ENCODE measurements around the gene PCDHB12. TPM values are rescaled to one million over a fixed set of nuclear protein-coding genes. Genes with fewer than 3 reads are reported as not detected.
"Not testable (repeated sequence)": the region's sequence is repeated elsewhere in the genome, so short reads cannot be mapped to it uniquely, and the experiment has no call there.

Gene PCDHB12
- polyA plus RNA-seq, 1 donor (not counting 4 experiments of a cell fraction or from before 2014, with no cell fraction given), result not detected

- H3K4me1 ChIP-seq (ENCODE audit: control insufficient read depth, extremely low read depth, insufficient read depth, low read length), result no peaks in the 10 kb centered on the region
- no peak within 1 kb of the TSS for H3K27ac ChIP-seq (ENCODE audit: control insufficient read depth, insufficient read depth, low read length)
- no peak within 1 kb of the TSS for H2AFZ ChIP-seq (ENCODE audit: control insufficient read depth, low read length)
- H3K9ac ChIP-seq (ENCODE audit: control insufficient read depth, extremely low read depth, insufficient read depth, low read length), result no peak within 1 kb of the TSS
- H3K36me3 ChIP-seq (ENCODE audit: control insufficient read depth in 2 of 2, extremely low read depth in 1 of 2, insufficient read depth in 2 of 2, low read length in 2 of 2), result no peaks in the 10 kb centered on the region
- DNase-seq (ENCODE audit: low read depth, low spot score) (no peak), FAIRE-seq (no peak)
- no peaks in the 10 kb centered on the region for H3K79me2 ChIP-seq (ENCODE audit: control insufficient read depth, insufficient read depth, low read length)
- H3K9me3 ChIP-seq (ENCODE audit: control insufficient read depth, low read depth, low read length), result peaks cover 7% of the 10 kb centered on the region
- dilution Hi-C loops (cut with MboI; ENCODE audit: extremely low pct_ligation_motif_present, low sequenced_read_pairs), result no loop called here
- H3K27me3 ChIP-seq (ENCODE audit: control insufficient read depth, extremely low read depth, insufficient read depth, low read length), result no peaks in the 10 kb centered on the region
- H3K4me3 ChIP-seq (ENCODE audit: control insufficient read depth in 2 of 3, extremely low read depth in 1 of 3, insufficient read depth in 2 of 3, low read depth in 1 of 3, low read length in 3 of 3), result no peak within 1 kb of the TSS
- TF ChIP-seq CTCF (optimal IDR thresholded peaks at IDR 0.05 in 1 of 3, IDR thresholded peaks at IDR 0.05 in 1 of 3, conservative IDR thresholded peaks at IDR 0.05 in 1 of 3; ENCODE audit: extremely low read depth in 1 of 3, insufficient read depth in 2 of 3, low read length in 3 of 3) (no peak), EZH2 (IDR thresholded peaks at IDR 0.05; ENCODE audit: low read length) (no peak)
- no peaks in the 10 kb centered on the region for H4K20me1 ChIP-seq (ENCODE audit: control insufficient read depth, extremely low read depth, insufficient read depth, low read length)
- no peaks in the 10 kb centered on the region for H3K9me1 ChIP-seq (ENCODE audit: control insufficient read depth, extremely low read depth, insufficient read depth, low read length)
- no peak within 1 kb of the TSS for H3K4me2 ChIP-seq (ENCODE audit: control insufficient read depth, extremely low read depth, insufficient read depth, low read depth, low read length)
These were observed 36.8 kb downstream of the PCDHB12 start, which contains the start of gene PCDHB15 for GRCh38 chr5:141245250-141245717. Gene PCDHB15 (plus strand): TSS chr5:141245395. CDS start chr5:141245579, 184 bp downstream.

GRCh38 chr5:141246971-141247370 is 38.5 kb downstream of the PCDHB12 start:
- H3K9me3 ChIP-seq (ENCODE audit: control insufficient read depth, low read depth, low read length); H3K4me2 ChIP-seq (ENCODE audit: control insufficient read depth, extremely low read depth, insufficient read depth, low read depth, low read length); dilution Hi-C loops (cut with MboI; ENCODE audit: extremely low pct_ligation_motif_present, low sequenced_read_pairs); H3K27ac ChIP-seq (ENCODE audit: control insufficient read depth, insufficient read depth, low read length); H3K27me3 ChIP-seq (ENCODE audit: control insufficient read depth, extremely low read depth, insufficient read depth, low read length); DNase-seq (ENCODE audit: low read depth, low spot score); H2AFZ ChIP-seq (ENCODE audit: control insufficient read depth, low read length); H3K79me2 ChIP-seq (ENCODE audit: control insufficient read depth, insufficient read depth, low read length); H3K4me3 ChIP-seq (ENCODE audit: control insufficient read depth in 2 of 3, extremely low read depth in 1 of 3, insufficient read depth in 2 of 3, low read depth in 1 of 3, low read length in 3 of 3); H3K9ac ChIP-seq (ENCODE audit: control insufficient read depth, extremely low read depth, insufficient read depth, low read length); H3K9me1 ChIP-seq (ENCODE audit: control insufficient read depth, extremely low read depth, insufficient read depth, low read length); H4K20me1 ChIP-seq (ENCODE audit: control insufficient read depth, extremely low read depth, insufficient read depth, low read length); H3K4me1 ChIP-seq (ENCODE audit: control insufficient read depth, extremely low read depth, insufficient read depth, low read length); H3K36me3 ChIP-seq (ENCODE audit: control insufficient read depth in 2 of 2, extremely low read depth in 1 of 2, insufficient read depth in 2 of 2, low read length in 2 of 2); FAIRE-seq: not testable (repeated sequence)

- dilution Hi-C loops (cut with MboI; ENCODE audit: extremely low pct_ligation_motif_present, low sequenced_read_pairs); H3K4me2 ChIP-seq (ENCODE audit: control insufficient read depth, extremely low read depth, insufficient read depth, low read depth, low read length); H3K4me1 ChIP-seq (ENCODE audit: control insufficient read depth, extremely low read depth, insufficient read depth, low read length); FAIRE-seq; H4K20me1 ChIP-seq (ENCODE audit: control insufficient read depth, extremely low read depth, insufficient read depth, low read length); H3K9me3 ChIP-seq (ENCODE audit: control insufficient read depth, low read depth, low read length); H3K9ac ChIP-seq (ENCODE audit: control insufficient read depth, extremely low read depth, insufficient read depth, low read length); H3K4me3 ChIP-seq (ENCODE audit: control insufficient read depth in 2 of 3, extremely low read depth in 1 of 3, insufficient read depth in 2 of 3, low read depth in 1 of 3, low read length in 3 of 3); H3K27ac ChIP-seq (ENCODE audit: control insufficient read depth, insufficient read depth, low read length); H2AFZ ChIP-seq (ENCODE audit: control insufficient read depth, low read length); H3K27me3 ChIP-seq (ENCODE audit: control insufficient read depth, extremely low read depth, insufficient read depth, low read length); H3K79me2 ChIP-seq (ENCODE audit: control insufficient read depth, insufficient read depth, low read length); DNase-seq (ENCODE audit: low read depth, low spot score); H3K36me3 ChIP-seq (ENCODE audit: control insufficient read depth in 2 of 2, extremely low read depth in 1 of 2, insufficient read depth in 2 of 2, low read length in 2 of 2); H3K9me1 ChIP-seq (ENCODE audit: control insufficient read depth, extremely low read depth, insufficient read depth, low read length): not testable (repeated sequence)
These were observed 38.9 kb downstream of the PCDHB12 start for GRCh38 chr5:141247434-141247833.
